ENCODE results near the gene RHOJ. TPM values are rescaled to one million over a fixed set of nuclear protein-coding genes. Genes with fewer than 3 reads are reported as not detected.

RHOJ gene
- total RNA-seq, 1 donor from 2014 or later = not detected

GRCh38 chr14:63182968-63183367 lies 21.3 kb upstream of the RHOJ start:
- no peak for FAIRE-seq
- no peaks in the 10 kb centered on the region for H3K27me3 ChIP-seq (ENCODE audit: control insufficient read depth, insufficient read depth, low read length)
- no peak for TF ChIP-seq CTCF (IDR thresholded peaks at IDR 0.05; ENCODE audit: insufficient read depth, low read length, severe bottlenecking)

DNA sequence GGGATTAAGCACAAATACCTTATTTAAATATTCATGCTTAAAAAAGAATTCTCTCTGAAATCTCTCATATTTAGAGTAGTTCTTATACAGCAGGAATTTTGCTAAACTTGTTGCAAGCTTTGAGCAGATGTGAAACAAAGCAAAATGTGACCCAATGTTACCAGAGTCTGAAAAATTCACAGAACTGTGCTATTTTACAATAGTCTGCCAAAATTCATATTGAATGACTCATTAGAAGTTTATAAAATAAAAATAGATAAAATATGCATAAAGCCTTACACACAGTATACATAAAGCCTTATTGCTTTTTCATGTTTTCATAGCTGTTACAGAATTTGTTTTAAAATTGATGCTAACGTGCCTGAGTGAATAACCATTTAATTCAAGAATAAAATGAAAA lies 17.8 kb upstream of the RHOJ start:
- no peak for FAIRE-seq
- no peak for TF ChIP-seq CTCF (IDR thresholded peaks at IDR 0.05; ENCODE audit: insufficient read depth, low read length, severe bottlenecking)

More at GRCh38 chr14:63182968-63183367, 21.3 kb upstream of the RHOJ start:
- no peak for DNase-seq (ENCODE audit: low read depth)
- no peak overlapping the region for H3K4me3 ChIP-seq (ENCODE audit: low read depth, low read length)
- no peaks in the 10 kb centered on the region for H3K36me3 ChIP-seq (ENCODE audit: control insufficient read depth, insufficient read depth, low read length)

GRCh38 chr14:63191211-63191610 lies 13.0 kb upstream of the RHOJ start:
- DNase-seq (ENCODE audit: low read depth) (no peak), FAIRE-seq (no peak)
- TF ChIP-seq CTCF (IDR thresholded peaks at IDR 0.05; ENCODE audit: insufficient read depth, low read length, severe bottlenecking) = no peak
- H3K27me3 ChIP-seq (ENCODE audit: control insufficient read depth, insufficient read depth, low read length) = no peaks in the 10 kb centered on the region
- H3K4me3 ChIP-seq (ENCODE audit: low read depth, low read length) = no peak overlapping the region
- no peaks in the 10 kb centered on the region for H3K36me3 ChIP-seq (ENCODE audit: control insufficient read depth, insufficient read depth, low read length)

More for the DNA sequence above, 17.8 kb upstream of the RHOJ start:
- Histone ChIP-seq H3K27me3 (ENCODE audit: control insufficient read depth, insufficient read depth, low read length) (no peaks in the 10 kb centered on the region), H3K4me3 (ENCODE audit: low read depth, low read length) (no peak overlapping the region), H3K36me3 (ENCODE audit: control insufficient read depth, insufficient read depth, low read length) (no peaks in the 10 kb centered on the region)
- peak; percentile 17 for DNase-seq (ENCODE audit: low read depth)

DNA sequence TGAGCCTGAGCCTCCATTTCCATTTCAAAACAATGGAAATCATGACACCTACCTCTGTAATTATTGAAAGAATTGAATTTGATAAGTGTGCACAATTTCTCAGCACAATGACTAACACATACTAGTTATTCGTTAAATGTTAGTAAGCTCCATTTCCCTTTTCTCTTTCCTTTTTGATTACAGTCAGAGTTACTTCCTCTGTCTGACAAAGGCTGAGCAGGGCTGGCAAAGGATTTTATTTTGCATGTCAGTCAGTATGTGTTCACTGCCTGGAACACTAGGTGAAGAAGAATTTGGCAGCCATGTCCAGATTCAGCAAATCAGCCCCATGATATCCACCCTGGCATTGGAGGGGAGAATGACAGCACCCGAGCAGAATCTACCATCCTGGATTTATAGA lies 12.2 kb upstream of the RHOJ start:
- FAIRE-seq (no peak), DNase-seq (ENCODE audit: low read depth) (peak; percentile 87)
- Histone ChIP-seq H3K27me3 (ENCODE audit: control insufficient read depth, insufficient read depth, low read length) (no peaks in the 10 kb centered on the region), H3K4me3 (ENCODE audit: low read depth, low read length) (no peak overlapping the region), H3K36me3 (ENCODE audit: control insufficient read depth, insufficient read depth, low read length) (no peaks in the 10 kb centered on the region)
- TF ChIP-seq CTCF (IDR thresholded peaks at IDR 0.05; ENCODE audit: insufficient read depth, low read length, severe bottlenecking) = no peak

DNA sequence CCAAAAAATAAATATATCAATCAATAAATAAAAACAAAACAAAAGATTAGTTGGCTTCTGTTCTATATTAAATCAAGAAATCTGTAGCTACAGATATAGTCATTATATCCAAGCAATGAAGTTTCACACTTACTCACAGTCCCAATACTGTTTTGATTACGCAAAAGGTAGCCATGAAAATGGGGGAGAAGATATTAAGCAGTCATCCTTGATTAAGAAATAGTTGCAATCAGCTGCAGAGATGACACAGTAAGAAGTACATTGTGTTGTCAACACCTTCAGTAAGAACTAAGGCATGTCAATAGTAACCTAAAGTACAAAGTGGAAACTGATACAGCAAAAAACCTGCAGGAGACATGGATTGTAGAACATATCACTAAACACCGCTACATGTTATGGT lies 11.0 kb upstream of the RHOJ start:
- Histone ChIP-seq H3K27me3 (ENCODE audit: control insufficient read depth, insufficient read depth, low read length) (no peaks in the 10 kb centered on the region), H3K4me3 (ENCODE audit: low read depth, low read length) (no peak overlapping the region), H3K36me3 (ENCODE audit: control insufficient read depth, insufficient read depth, low read length) (no peaks in the 10 kb centered on the region)
- DNase-seq (ENCODE audit: low read depth) = peak; percentile 96
- TF ChIP-seq CTCF (IDR thresholded peaks at IDR 0.05; ENCODE audit: insufficient read depth, low read length, severe bottlenecking) = no peak
- no peak for FAIRE-seq

GRCh38 chr14:63200035-63200740 lies 4.1 kb upstream of the RHOJ start:
- FAIRE-seq = no peak
- H3K27me3 ChIP-seq (ENCODE audit: control insufficient read depth, insufficient read depth, low read length) = no peaks in the 10 kb centered on the region
- no peak overlapping the region for H3K4me3 ChIP-seq (ENCODE audit: low read depth, low read length)
- no peak for TF ChIP-seq CTCF (IDR thresholded peaks at IDR 0.05; ENCODE audit: insufficient read depth, low read length, severe bottlenecking)
- H3K36me3 ChIP-seq (ENCODE audit: control insufficient read depth, insufficient read depth, low read length) = no peaks in the 10 kb centered on the region
- peak; percentile 22 for DNase-seq (ENCODE audit: low read depth)

All from bronchial epithelial cell (primary cell).